Activated CD4-positive, alpha-beta T cell treated with anti-CD3 and anti-CD28 coated beads for 48 hours (primary cell): ENCODE results near the gene TP53TG3B.
"Not testable (repeated sequence)": the region's sequence is repeated elsewhere in the genome, so short reads cannot be mapped to it uniquely, and the experiment has no call there.

Experiments used
- DNase-seq: peaks from one replicate; pipeline ENCODE4 v3.0.0-alpha.2; 2020

Gene TP53TG3B, protein sequence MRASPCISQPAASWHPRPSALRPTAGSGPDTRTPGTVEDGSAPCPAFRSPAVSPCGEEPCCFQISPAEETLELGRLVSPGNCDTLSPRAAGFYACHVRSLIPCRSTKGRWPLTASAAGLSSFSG

DNA sequence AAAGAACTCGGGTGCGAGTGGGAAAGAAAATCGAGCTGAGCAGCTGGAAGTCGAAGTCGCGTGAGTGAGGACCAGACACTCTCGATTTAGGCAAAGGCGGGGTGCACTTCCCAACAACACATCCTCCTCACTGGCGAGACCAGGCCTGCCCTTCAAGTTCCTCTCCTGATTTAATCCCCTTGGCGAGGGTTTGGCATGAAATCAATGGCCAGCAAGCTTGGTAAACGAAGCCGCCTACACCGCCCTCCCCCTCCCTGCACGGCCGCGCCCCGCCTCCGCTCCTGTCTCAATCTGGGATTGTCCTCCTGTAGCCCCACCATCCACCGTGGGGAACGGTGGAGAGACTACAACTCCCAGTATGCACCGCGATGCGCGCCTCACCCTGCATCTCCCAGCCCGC lies at the start of gene TP53TG3B:
TSS of gene TP53TG3B (plus strand) at position 301 of the 400 bp plus-strand sequence. CDS start at position 369, 68 bp downstream.
- not testable (repeated sequence) for DNase-seq

- peak; percentile 51 for DNase-seq
Observed at GRCh38 chr16:33336226-33337012, 24.2 kb upstream of the TP53TG3B start.

DNA sequence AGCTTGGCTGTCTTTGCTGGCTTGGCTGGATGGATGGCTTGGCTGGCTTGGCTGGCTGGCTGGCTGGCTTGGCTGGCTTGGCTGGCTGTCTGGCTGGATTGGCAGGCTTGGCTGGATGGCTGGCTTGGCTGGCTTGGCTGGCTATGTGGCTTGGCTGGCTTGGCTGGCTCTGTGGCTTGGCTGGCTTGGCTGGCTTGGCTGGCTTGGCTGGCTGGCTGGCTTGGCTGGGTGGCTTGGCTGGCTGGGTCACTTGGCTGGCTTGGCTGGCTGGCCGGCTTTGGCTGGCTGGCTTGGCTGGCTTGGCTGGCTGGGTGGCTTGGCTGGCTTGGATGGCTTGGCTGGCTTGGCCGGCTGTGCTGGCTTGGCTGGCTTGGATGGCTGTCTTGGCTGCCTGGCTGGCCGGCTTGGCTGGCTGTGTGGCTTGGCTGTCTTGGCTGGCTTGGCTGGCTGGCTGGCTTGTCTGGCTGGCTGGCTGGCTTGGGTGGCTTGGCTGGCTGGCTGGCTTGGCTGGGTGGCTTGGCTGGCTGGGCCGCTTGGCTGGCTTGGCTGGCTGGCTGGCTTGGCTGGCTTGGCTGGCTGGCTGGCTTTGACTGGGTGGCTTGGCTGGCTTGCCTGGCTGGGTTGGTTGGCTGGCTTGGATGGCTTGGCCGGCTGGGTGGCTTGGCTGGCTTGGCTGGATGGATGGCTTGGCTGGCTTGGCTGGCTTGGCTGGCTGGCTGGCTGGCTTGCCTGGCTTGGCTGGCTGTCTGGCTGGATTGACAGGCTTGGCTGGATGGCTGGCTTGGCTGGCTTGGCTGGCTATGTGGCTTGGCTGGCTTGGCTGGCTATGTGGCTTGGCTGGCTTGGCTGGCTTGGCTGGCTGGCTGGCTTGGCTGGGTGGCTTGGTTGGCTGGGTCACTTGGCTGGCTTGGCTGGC lies 22.8 kb upstream of the TP53TG3B start:
- DNase-seq, result peak; percentile 41

GRCh38 chr16:33338543-33338951 lies 22.1 kb upstream of the TP53TG3B start:
- peak; percentile 12 for DNase-seq

- DNase-seq, result peak; percentile 35
Observed at GRCh38 chr16:33339093-33340061, 21.3 kb upstream of the TP53TG3B start.
